Muscle of arm (tissue), 12 donors: ENCODE data around the gene INSIG1. TPM values are rescaled to one million over a fixed set of nuclear protein-coding genes. Genes with fewer than 3 reads are reported as not detected.

Experiments
- DNase-seq: peaks from one replicate; pipeline ENCODE4 v3.0.0-alpha.2; 2013
- polyA plus RNA-seq, 12 donors: library from polyadenylated mRNA; unstranded; fragments of 120-200 nt; gene quantifications; one replicate each; pipeline ENCODE4 v1.2.1, GENCODE V29; 2013; ENCODE audit not compliant: insufficient read length in 12 of 12

Gene INSIG1
- polyA plus RNA-seq, 12 donors: 18.9 to 31.4 (median 25.3) TPM; not detected in 1

DNA sequence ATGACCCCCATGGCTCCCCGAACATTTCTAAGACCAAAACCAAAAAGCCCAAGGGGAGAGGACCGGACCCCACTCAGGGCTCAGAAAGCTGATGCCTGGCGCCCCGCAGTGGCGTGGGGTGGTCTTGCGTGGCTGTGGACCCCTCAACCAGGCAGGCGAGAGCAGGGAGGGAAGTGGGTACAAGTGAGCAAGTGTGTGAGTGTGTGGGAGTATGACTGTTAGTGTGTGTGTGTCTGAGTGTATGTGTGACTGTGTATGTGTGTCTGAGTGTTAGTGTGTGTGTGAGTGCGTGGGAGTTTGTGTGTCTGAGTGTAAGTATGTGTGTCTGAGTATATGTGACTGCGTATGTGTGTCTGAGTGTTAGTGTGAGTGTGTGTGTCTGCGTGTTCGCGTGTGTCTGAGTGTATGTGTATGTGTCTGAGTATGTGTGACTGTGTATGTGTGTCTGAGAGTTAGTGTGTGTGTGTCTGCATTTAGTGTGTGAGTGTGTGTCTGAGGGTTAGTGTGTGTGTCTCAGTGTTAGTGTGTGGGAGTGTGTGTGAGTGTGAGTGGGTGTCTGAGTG lies 34.0 kb upstream of the INSIG1 start:
- no peak for DNase-seq

DNA sequence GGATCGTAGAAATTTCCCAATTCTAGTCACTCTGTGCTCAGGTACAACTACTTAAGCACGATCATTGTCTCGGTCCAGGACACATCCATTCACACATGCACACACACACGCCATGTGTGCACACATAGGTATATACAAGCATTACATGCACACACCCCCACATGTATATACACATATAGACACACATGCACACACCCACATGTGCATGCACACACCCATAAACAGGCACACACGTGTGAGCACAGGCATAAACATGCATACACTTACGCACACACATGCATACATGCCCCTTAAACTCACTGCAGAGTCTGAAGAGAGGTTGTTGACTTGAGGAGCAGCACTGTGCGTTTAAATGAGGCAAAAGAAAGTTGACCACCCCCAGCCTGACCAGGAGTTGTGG lies 32.5 kb upstream of the INSIG1 start:
- DNase-seq: no peak

DNA sequence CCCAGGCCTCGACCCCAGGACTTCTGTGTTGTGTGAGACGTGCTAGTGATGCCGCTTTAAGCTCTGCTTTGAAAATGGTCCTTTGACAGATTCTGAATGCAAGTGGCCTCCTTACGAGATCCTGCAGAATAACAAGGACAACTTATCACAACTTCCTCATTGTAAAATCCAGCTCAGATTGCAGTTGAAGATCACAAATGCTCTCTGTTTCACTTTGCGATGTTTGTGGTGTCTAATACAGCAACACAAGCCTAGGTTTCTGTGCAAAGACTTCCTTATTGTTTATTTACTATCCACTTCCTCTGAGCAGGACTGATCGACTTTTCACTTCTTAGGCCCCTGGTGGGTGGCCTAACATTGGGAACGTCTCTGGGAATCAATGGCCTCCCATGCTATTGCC lies 31.7 kb upstream of the INSIG1 start:
- DNase-seq: no peak

DNA sequence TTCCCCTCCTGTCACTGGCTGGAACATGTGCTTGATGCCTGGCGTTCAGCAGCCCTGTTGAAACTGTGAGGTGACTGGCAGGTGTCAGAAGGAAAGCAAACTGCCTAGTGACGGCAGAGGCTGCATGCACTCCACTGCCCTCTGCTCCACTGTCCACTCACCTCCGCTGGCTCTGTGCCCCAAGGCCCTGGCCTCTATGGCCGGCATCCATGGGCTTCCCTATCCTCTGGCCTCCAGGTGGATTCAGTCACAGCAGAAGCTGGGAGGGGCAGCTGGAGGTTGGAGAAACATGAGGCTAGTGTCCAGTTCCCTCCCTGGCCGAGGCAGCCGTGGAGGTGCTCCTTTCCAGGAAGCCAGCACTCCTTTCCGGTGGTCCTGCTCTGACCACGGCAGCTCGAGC lies 31.2 kb upstream of the INSIG1 start:
- no peak for DNase-seq

DNA sequence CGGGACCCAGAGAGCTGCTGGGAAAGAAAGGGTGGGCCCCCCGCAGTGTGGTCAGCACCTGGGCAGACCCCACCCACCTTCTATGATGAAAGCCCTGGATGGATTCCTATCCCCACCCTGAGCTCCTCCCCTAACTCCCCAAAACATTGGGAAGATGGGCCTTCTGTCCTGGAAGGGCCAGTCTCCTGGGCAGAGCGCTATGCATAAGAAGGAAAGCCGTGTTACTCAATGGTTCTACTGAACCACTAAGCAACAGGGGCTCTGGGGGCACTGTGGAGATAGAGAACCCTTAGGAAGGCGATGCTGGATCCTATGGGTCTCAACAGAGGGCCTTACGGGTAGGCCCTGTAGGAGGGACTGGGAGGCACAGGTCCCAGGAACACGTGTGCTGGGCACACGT lies 30.7 kb upstream of the INSIG1 start:
- no peak for DNase-seq

DNA sequence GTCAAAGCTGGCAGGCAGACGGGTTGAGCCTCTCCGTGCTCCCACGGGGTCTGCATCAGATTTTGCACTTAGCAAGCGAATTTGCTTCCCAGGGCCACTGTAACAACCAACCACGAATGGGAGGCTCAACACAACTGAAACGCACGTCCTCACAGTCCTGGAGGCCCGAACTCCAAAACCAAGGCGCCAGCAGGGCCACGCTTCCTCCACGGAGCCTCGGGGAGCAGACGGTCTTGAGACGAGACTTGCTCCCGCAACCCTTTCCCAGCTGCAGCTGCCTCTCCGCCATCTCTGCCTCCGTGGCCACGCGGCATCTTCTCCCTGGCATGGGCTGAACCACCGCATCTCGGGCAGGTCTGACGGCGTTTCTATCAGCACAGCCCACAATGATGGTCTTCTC lies 30.2 kb upstream of the INSIG1 start:
- no peak for DNase-seq

DNA sequence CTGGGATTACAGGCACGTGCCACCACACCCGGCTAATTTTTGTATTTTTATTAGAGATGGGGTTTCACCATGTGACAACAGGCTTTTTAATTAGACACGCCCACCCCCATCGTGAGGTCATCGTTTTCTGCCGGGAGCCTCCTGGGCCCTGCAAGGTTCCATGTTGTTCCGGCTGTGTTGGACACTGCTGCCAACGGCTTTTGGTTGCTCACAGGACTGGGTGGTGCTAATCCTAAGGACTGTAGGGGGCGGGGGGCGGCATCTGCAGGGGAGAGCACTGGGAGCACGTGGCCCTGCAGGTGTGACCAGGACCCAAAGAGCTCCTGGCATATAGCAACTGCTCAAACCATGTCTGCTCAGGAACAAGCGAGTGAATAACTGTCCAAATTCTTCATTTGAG lies 29.5 kb upstream of the INSIG1 start:
- DNase-seq: no peak

DNA sequence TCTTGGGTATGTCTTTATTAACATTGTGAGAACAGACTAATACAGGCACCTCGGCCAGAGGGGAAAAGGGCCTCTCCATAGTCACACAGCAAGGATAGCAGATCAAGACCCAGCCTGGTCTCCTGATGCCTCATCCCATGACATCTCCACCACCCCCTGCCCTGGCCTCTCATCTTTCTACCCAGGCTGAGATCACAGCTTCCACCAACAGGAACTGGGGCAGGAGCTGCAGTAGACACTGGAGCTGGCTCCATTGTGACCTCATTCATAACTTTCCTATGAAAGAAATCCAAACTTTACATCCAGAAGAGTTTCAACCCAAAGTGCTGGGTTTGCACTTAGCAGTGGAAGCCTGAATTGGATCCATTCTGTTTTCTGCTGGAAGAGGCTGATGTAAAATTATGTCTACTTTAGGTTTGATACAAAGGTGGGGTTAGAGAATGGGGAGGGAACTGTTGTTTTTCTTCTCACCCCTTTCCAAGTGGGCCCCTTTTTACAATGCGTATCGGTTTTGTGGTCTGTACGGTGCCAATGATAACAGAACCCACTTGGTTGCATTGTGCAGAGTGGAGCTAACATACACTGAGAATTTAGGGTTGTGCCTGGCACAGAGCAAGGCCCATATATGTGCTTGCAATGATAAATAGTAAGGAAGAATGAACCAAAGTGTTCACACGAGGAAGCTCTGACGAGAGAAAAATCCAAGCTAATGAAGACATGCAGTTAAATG lies 28.6 kb upstream of the INSIG1 start:
- DNase-seq: no peak

DNA sequence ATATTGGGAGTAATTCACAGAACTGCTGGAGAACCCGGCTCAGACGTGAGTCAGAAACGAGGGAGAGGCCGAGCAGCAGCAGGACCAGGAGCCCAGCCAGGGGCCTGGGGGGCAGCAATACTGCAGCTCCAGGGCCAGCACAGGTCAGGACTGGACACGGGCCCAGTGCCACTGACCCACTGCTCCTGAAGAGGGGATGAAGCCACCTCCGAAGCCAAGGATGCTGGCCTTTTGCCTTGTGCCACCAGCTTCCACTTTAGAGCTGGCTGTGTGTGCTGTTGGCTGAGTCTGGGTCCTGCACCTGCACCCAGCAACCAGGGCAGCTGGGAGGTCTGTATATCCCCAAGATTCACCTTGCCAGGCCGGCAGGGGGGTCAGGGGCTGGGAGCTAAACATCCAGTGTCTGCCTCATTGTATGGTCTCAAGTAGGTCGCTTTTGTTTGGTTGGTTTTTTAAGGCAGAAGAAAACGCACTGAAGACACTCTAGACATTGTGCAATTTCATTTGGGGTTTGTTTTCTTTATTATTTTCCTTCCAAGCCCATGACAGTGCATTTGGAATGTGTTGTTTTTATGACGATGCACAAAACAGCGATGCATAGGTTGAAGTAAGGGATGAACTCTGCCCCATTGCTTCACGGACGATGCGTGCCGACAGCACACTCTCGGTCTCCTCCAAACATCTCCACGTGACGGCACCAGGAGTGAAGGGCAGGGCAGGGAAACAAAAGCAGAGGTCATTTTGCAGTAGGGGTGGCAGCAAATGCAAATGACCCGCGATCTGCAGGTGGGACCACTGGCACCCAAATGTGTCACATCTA lies 27.7 kb upstream of the INSIG1 start:
- DNase-seq: no peak

DNA sequence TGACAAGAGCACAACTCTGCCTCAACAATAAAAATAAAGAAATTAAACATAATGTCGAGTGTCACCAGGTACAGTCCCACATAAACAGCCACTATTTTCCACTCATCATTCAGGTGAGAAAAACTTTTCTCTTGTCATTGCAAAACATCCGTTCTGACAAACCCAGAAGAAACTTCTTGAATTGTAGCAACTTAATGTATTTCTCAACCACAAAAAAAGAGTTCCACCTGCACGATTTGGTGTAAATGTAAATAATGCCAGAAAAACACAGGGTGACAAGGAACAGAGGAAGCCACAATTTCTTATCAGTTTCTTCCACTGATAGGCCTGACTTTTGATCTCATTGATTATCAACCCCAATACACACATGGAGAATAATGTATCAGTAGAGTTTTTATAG lies 26.8 kb upstream of the INSIG1 start:
- DNase-seq: no peak

DNA sequence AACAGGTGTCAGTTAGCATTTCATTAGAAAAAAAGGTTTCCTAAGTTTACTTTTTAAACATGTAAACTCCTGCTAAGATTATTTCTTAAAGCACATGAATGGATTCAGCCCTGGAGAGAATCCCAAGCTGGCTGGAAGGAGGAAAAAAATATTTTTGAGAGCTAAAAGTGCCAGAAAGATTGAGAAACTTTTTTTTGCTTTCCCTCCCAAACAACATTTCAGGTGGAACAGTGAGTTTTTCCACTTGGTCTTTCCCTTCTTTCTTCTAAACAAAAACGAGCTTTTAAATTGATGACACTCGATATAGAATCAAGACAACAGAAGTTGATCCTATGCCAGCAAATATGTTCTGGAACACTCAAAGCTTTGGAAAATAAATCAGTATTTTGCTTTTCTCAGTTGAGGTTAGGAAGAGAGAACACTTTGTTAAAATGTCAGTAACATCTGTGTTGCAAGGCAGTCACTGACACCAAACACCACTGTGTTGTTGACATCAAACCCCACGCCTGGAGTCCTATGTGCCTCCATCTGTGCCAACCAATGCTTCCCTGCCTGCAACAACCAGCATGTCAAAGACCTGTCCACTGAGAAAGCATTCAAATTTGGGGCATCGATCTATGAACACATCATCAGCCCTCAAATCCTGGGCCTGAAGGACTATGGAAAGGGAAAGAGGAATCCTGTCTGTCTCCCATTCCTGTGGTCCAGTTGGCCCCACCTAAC lies 22.9 kb upstream of the INSIG1 start:
- no peak for DNase-seq

DNA sequence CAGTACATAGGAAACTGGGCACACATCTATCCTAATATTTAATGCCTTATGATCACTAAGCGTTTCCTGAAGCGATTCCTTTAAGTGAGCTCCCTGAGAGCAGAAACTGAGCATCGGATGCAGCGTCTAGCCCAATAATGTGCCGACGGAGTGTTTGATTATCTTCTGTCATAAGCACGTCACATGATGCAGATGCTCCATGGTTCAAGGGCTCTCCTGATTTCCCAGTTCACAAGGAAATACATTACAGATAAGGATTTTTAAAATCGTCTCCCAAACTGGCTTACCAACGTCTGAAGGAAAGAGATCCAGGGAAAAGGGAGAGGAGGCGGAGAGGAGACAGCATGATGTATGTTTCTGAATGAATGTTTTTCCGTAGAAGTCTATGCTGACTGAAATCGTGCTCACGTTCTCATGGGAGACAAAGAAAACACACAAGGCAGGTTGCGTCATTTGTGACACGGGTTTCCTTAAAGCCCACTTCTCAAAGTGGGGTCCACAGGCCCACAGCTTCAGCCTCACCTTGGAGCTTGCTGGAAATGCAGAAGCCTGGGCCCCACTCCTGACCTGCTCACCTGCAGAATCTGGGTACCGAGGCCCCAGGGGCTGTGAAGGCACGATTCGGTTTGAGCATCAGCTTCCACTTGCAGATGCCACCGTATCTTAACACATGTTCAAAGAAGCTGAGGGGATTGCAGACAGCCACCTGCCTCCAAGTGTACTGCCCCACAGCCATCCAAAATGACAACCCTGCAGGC lies 21.5 kb upstream of the INSIG1 start:
- DNase-seq: no peak

DNA sequence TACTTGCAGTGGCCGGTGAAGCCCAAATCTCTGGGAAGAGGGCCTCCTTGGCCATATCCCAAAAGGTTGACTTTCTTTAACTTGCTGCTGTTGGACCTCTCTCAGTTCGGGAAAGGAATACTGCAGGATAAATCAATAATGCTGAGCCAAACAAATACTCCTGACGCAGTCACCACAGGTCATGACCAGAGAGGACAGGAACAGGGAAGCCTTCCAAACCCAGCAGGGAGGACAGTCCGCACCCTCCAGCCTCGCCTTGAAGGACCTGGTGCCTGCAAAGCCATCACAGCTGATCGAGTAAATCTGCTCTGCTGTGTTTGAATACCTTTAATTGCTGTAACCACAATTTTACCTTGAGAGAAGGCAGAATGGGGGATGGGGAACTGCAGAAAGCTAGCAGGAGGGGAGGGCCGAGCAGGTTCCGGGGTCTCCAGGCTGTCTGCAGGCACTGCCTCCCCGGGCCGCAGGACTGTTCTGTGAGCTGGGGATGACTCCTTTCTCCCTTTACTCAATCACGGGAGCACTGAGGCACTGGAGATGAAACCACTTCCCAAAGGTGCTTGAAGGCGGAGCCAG lies 20.8 kb upstream of the INSIG1 start:
- DNase-seq: no peak

DNA sequence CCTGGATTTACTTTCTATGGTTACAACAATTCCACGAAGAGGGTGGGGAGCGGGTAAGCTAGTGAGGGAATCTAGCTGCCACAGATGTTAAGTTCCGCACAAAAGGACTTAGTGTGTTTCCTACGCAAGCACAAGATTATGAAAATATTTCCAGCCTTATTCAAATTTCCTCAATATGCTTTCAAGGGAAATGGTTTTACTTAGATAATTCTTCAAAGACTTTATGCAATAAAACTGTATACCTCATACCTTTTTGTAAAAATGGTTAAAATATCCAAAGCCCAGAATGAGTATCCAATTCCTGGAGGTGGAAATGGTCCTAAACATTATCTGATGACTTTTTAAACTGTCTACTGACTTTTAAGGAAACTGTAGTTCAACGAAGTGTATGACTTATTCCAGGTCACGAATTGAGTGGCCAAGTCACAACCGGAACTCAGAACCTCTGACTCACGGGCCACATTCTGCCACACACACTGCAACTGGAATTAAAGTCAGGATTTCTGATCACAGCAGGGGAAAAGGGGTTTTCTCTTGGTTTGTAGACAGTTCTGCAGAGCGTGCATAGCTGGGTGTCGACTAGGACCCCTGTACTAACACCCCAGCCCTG lies 20.2 kb upstream of the INSIG1 start:
- no peak for DNase-seq

DNA sequence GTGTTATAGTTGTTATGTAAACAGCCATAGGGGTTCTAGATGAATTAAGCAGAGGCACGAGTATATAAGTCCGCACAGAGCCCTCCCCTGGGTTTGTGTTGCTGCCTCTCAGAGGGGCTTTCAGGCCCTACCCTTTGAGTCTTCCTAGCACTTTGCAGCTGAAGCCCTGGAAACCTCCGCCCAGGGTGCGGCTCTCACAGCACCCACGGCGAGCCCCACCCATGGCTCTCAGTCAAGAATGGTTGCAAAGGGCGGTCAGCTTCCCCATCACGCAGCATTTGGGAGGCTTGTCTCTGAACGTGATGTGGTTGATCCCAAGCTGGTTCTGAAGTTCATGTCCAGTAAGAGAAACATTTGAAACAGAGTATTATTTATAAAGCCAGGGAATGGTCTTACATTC lies 18.8 kb upstream of the INSIG1 start:
- no peak for DNase-seq

DNA sequence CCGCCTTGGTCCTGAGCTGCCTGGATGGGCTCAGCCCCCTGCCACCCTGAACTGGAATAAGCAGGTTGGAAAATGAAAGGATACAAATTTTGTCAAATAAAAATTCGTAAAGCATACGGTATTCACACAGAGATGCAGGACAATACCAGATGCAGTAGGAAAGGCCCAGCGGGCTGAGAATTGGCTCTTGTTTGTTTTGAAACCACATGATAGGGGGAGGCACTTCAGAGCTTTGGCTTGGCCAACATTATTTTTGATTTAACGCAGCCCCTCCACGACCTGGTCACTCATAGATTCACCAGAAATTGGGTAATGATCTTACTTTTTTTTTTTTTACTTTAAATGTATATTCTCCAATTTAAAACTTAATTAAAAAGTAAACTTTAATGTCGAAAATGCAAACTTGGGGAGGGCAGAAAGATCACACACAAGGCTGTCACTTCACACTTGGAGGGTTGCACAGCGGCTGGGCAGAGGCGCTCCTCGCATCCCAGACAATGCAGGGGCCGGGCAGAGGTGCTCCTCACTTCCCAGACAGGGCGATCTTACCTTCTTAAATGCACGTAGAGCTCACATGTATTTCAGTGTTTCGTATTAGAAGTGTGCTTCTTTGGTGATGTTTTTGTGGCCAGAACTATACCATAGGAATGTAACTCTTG lies 17.8 kb upstream of the INSIG1 start:
- no peak for DNase-seq

DNA sequence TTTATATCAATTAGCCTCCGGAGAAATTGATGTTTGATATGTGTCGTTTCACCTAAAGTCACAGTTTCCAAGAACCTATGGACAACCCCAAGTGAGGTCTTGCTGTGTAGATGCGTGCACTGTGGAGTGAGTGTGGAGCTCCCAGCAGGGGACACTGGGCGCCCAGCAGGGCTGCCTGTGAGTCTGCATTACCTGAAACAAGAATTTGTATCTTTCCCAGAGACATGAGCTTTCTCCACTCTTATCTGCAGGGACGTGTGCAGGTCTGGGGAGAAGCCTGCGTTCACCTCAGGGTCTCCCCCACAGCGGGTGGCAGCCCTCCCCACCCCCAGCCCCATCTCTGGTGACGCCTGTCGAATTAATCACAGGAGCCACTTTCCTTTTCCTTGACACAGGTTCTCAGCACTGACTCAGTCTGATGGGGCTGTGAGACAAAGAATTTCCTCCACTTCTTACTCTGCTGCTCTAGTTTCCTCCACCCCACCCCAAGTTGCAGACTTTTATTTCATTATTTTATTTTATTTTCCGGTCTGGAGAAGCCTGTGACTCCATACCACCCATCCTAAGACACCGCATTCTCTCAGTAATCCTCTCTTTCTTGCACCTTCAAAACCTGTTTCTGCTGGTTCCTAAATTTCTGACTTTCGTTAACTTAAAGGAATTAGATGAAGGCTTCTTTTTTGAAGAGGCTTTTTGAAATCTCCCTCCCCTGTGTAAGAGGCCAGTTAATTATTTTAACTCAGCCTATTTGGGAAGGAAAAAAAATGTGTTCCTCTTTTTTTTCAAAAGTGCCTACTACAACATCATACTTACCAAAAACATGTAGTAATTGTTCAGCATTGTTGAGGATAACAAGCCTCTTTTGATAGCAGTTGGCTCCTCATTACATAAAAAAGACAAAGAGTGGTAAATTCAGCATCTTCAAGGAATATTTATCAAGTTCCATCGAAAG lies 17.0 kb upstream of the INSIG1 start:
- DNase-seq: no peak

DNA sequence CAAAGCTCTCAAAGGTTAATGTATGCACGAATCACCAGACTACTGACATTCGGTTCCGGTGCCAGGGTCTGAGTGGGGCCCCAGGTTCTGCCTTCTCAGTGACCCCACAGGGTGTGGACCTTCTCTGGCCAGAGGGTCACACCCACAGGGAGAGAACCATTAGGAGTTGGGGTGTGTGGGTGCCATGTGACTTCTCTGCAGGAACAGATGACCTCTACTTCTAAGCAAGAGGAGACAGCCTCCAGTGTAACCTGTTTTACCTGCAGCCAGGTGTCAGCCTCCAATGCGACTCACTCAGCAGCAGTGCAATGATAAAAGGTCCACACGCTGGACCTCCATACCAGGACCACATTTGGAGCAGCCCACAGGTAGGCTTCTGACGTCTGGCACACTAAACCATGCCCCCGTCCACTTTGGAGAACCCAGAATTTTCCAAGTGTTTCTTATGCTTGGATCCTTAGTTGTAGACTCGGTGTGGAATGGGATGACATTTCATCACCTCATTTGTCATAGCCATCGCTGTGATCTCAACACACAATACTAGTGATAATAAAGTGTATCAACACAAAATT lies 16.2 kb upstream of the INSIG1 start:
- DNase-seq: no peak

DNA sequence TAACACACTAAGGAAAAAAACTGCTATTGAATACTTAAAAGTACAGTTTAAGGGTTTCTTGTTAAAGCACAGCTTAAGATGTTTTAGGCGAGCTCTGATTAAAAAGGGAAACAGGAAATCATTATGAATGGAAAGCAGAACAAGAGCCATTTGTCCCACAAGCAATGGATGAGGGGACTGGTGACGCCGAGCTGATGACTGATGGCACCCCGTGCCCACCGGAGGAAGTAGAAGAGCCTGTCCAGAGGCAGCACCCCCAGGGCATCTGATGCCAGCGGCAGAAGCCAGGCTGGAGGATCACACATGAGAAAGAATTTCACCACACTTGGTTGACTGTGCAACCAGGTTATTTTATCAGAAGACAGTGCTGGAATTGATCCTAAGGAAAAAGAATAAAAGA lies 15.0 kb upstream of the INSIG1 start:
- DNase-seq: no peak
